ENCODE data around the gene HTT. TPM values are rescaled to one million over a fixed set of nuclear protein-coding genes. Genes with fewer than 3 reads are reported as not detected.

Gene HTT
- polyA plus RNA-seq, 3 donors, result 1.8 to 27.1 (median 3.0) TPM

DNA sequence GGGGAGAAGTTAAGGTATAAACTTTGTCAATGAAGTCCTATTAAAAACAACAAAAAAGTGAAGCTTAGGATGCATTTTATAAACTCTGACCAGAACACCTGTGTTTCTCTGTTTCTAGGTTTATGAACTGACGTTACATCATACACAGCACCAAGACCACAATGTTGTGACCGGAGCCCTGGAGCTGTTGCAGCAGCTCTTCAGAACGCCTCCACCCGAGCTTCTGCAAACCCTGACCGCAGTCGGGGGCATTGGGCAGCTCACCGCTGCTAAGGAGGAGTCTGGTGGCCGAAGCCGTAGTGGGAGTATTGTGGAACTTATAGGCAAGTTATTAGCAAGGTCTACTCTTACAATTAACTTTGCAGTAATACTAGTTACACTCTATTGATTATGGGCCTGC, 46.6 kb downstream of the HTT start:
- Histone ChIP-seq H3K9me3 (replicated peaks in 1 of 2; ENCODE audit: control insufficient read depth in 1 of 2, insufficient read depth in 1 of 2, low read length in 2 of 2) (no peaks in the 10 kb centered on the region), H3K4me3 (replicated peaks in 1 of 3; ENCODE audit: low read depth in 2 of 3, low read length in 3 of 3) (no peak overlapping the region), H3K27me3 (ENCODE audit: control insufficient read depth in 2 of 2, insufficient read depth in 2 of 2, low read length in 2 of 2) (no peaks in the 10 kb centered on the region), H2AFZ (ENCODE audit: insufficient read depth, low read depth, low read length, poor library complexity, severe bottlenecking) (no peak overlapping the region), H4K20me1 (ENCODE audit: insufficient read depth, low read length) (peaks cover 5% of the 10 kb centered on the region), H3K4me2 (replicated peaks; ENCODE audit: extremely low read depth, low read length, poor library complexity, severe bottlenecking) (no peak overlapping the region), H3K27ac (ENCODE audit: low read depth in 1 of 2, low read length in 2 of 2) (no peak overlapping the region), H3K9ac (ENCODE audit: insufficient read depth, low read length, poor library complexity, severe bottlenecking) (no peak overlapping the region), H3K79me2 (ENCODE audit: insufficient read depth, low read length) (no peaks in the 10 kb centered on the region), H3K36me3 (replicated peaks in 1 of 2; ENCODE audit: control insufficient read depth in 1 of 2, insufficient read depth in 2 of 2, low read length in 2 of 2) (peaks cover 94 to 98% of the 10 kb centered on the region in 2 donors), H3K4me1 (ENCODE audit: control insufficient read depth in 1 of 2, insufficient read depth in 2 of 2, low read length in 2 of 2) (no peaks in the 10 kb centered on the region)
- Mint-ChIP-seq H3K36me3 (peaks cover 82 to 91% of the 10 kb centered on the region in 2 donors), H3K9me3 (no peaks in the 10 kb centered on the region), H3K27ac (peak overlapping the region in 1 of 7 donors; percentile 21), H3K27me3 (ENCODE audit: low read depth in 3 of 3) (no peaks in the 10 kb centered on the region), H3K4me3 (no peak overlapping the region), H3K4me1 (no peaks in the 10 kb centered on the region)
- DNase-seq, result no peak
- TF ChIP-seq, protein P1, sequence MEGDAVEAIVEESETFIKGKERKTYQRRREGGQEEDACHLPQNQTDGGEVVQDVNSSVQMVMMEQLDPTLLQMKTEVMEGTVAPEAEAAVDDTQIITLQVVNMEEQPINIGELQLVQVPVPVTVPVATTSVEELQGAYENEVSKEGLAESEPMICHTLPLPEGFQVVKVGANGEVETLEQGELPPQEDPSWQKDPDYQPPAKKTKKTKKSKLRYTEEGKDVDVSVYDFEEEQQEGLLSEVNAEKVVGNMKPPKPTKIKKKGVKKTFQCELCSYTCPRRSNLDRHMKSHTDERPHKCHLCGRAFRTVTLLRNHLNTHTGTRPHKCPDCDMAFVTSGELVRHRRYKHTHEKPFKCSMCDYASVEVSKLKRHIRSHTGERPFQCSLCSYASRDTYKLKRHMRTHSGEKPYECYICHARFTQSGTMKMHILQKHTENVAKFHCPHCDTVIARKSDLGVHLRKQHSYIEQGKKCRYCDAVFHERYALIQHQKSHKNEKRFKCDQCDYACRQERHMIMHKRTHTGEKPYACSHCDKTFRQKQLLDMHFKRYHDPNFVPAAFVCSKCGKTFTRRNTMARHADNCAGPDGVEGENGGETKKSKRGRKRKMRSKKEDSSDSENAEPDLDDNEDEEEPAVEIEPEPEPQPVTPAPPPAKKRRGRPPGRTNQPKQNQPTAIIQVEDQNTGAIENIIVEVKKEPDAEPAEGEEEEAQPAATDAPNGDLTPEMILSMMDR (IDR thresholded peaks at IDR 0.05), result no peak
- intact Hi-C loops (cut with micrococcal nuclease), result no loop called here
- no CpG with 5 or more reads among the region's 9 CpGs for WGBS (ENCODE audit: insufficient coverage)

DNA sequence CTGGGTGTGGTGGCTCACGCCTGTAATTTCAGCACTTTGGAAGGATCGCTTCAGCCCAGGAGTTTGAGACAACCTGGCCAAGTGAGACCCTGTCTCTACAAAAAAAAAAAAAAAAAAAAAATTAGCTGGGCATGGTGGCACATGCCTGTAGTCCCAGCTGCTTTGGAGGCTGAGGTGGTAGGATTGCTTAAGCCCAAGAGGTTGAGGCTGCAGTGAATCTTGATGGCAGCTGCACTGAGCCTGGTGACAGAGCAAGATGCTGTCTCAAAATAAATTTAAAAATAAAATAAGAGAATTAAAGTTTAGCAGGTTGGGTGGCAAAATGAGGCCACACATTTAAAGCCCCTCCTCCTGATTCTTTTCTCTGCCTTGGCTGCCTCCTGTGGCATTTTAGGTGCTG, 47.1 kb downstream of the HTT start:
- H3K9me3 Mint-ChIP-seq, result no peaks in the 10 kb centered on the region
- no peaks in the 10 kb centered on the region for H3K27me3 Mint-ChIP-seq (ENCODE audit: low read depth in 3 of 3)
- peaks cover 81 to 90% of the 10 kb centered on the region in 2 donors for H3K36me3 Mint-ChIP-seq
- Histone ChIP-seq H3K4me3 (replicated peaks in 1 of 3; ENCODE audit: low read depth in 2 of 3, low read length in 3 of 3) (no peak overlapping the region), H3K9ac (ENCODE audit: insufficient read depth, low read length, poor library complexity, severe bottlenecking) (no peak overlapping the region), H3K27ac (ENCODE audit: low read depth in 1 of 2, low read length in 2 of 2) (no peak overlapping the region), H3K27me3 (ENCODE audit: control insufficient read depth in 2 of 2, insufficient read depth in 2 of 2, low read length in 2 of 2) (no peaks in the 10 kb centered on the region), H3K36me3 (replicated peaks in 1 of 2; ENCODE audit: control insufficient read depth in 1 of 2, insufficient read depth in 2 of 2, low read length in 2 of 2) (peaks cover 90 to 98% of the 10 kb centered on the region in 2 donors), H2AFZ (ENCODE audit: insufficient read depth, low read depth, low read length, poor library complexity, severe bottlenecking) (no peak overlapping the region), H3K4me1 (ENCODE audit: control insufficient read depth in 1 of 2, insufficient read depth in 2 of 2, low read length in 2 of 2) (no peaks in the 10 kb centered on the region), H3K79me2 (ENCODE audit: insufficient read depth, low read length) (no peaks in the 10 kb centered on the region), H3K9me3 (replicated peaks in 1 of 2; ENCODE audit: control insufficient read depth in 1 of 2, insufficient read depth in 1 of 2, low read length in 2 of 2) (no peaks in the 10 kb centered on the region), H3K4me2 (replicated peaks; ENCODE audit: extremely low read depth, low read length, poor library complexity, severe bottlenecking) (no peak overlapping the region), H4K20me1 (ENCODE audit: insufficient read depth, low read length) (peaks cover 5% of the 10 kb centered on the region)
- H3K4me1 Mint-ChIP-seq, result no peaks in the 10 kb centered on the region
- intact Hi-C loops (cut with micrococcal nuclease), result no loop called here
- no peak overlapping the region for H3K4me3 Mint-ChIP-seq
- TF ChIP-seq, protein P1 (IDR thresholded peaks at IDR 0.05), result no peak
- no CpG with 5 or more reads among the region's 2 CpGs for WGBS (ENCODE audit: insufficient coverage)
- no peak for DNase-seq
- H3K27ac Mint-ChIP-seq, result no peak overlapping the region
